Muscle of arm (tissue), 12 donors: Measurements from ENCODE around the gene ATP1A2. TPM values are rescaled to one million over a fixed set of nuclear protein-coding genes. Genes with fewer than 3 reads are reported as not detected.
A peak's percentile ranks its signal among the peaks of the same experiment; 100 is the strongest.

Experiments used
- DNase-seq: peaks from one replicate; pipeline ENCODE4 v3.0.0-alpha.2; 2013
- polyA plus RNA-seq, 12 donors: library from polyadenylated mRNA; unstranded; fragments of 120-200 nt; gene quantifications; one replicate each; pipeline ENCODE4 v1.2.1, GENCODE V29; 2013; ENCODE audit not compliant: insufficient read length in 12 of 12

Gene ATP1A2
- polyA plus RNA-seq, 12 donors, result 39.9 to 116 (median 88.9) TPM; not detected in 1

DNA sequence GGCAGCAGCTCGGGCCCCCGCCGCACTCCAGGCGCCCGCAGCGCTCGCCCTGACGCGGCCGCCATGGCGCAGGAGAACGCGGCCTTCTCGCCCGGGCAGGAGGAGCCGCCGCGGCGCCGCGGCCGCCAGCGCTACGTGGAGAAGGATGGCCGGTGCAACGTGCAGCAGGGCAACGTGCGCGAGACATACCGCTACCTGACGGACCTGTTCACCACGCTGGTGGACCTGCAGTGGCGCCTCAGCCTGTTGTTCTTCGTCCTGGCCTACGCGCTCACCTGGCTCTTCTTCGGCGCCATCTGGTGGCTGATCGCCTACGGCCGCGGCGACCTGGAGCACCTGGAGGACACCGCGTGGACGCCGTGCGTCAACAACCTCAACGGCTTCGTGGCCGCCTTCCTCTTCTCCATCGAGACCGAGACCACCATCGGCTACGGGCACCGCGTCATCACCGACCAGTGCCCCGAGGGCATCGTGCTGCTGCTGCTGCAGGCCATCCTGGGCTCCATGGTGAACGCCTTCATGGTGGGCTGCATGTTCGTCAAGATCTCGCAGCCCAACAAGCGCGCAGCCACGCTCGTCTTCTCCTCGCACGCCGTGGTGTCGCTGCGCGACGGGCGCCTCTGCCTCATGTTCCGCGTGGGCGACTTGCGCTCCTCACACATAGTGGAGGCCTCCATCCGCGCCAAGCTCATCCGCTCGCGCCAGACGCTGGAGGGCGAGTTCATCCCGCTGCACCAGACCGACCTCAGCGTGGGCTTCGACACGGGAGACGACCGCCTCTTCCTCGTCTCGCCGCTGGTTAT lies 31.4 kb upstream of the ATP1A2 start:
- DNase-seq, result peak; percentile 65

DNA sequence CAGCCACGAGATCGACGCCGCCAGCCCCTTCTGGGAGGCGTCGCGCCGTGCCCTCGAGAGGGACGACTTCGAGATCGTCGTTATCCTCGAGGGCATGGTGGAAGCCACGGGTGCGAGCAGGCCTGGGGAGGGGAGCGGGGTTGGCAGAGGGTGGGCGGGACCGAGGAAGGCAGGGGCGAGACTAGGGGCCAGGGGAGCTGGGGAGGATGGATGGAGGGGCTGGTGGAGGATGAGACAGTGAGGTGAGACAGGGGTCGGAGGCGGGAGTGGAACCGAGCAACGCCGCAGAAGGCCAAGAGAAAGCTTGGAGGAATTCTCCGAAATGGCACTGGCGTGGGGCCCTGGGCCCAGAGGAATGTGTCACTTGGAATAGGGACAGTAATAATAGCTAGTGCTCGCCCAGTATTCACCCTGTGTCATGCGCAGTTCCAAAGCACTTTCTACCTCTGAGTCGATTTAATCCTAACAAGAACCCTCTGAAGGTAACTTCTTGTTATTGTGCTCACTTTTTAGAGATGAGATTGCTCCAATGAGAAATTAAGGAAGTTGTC lies 30.7 kb upstream of the ATP1A2 start:
- no peak for DNase-seq

DNA sequence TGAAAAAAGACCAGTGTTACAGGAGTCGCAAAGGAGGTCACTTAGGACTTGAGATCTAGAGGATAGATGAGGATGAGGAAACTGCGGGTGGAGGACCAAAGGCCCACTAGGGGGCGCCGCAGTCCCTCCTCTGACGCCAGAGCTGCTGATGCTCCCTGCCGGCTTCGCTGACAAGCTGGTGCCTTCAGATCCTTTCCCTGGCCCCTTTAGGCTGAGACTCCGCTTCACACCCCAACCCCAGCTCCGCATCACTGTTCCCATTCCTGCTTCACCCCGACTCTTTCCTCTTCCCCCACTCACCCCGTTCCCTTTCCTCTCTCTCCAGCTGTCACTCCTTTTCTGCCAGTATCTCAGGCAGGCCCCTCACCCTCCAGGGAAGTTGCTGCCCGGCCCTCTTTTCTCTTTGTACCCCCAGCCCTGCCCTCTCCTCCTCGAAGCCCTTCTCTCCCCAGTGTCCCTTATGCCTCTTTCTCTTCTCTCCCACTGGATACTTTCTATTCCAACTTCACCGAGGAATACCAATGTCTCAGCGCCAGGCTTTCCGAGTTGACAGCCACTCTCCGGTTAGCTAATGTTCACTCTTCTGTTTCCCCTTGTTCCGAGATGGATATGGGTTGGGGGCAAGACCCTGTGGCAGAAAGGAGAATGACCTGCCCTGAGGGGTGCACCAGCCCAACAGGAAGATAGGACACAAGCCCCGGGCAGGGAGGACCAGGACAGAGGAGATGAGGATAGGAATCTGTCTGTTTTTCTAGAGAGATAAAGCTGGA lies 29.7 kb upstream of the ATP1A2 start:
- peak; percentile 82 for DNase-seq

DNA sequence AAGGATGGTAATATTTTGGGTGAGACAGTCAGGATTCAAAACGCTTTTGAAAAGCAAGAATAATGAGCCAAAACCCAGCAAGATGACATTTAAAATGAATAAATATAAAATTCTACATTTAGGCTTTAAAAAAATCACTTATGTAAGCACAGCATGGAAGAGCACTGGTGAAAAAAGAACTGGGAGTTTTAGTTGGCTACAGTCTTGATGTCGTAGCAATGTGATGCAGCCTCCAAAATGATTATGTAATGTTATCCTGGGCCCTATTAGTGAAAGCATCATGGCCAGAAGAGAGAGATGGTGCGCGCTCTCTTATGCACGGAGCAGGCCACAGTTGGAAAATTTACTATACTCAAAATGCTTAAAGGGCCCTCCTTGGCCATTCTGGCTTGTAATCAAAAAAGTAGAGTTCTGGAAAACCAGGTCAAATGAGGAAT lies 29.1 kb upstream of the ATP1A2 start:
- DNase-seq, result peak; percentile 83

DNA sequence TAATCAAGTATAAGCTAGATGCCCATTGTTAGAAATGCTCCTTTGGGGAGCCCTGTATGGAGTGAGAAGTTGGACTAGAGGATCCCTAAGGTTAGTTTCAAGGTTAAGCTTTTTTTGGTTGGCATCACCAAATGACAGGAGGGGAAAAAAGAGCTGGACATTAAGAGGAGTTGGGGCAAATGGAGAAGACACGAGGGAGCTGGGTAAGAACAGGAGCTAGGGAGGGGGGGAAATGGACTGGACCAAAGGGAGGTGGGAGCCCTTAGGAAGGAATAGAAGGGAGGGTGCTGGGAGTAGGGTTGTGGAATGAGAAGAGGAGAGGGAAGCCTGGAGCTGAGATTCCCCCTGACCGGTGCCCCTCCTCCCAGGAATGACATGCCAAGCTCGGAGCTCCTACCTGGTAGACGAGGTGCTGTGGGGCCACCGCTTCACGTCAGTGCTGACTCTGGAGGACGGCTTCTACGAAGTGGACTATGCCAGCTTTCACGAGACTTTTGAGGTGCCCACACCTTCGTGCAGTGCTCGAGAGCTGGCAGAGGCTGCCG lies 28.4 kb upstream of the ATP1A2 start:
- no peak for DNase-seq

DNA sequence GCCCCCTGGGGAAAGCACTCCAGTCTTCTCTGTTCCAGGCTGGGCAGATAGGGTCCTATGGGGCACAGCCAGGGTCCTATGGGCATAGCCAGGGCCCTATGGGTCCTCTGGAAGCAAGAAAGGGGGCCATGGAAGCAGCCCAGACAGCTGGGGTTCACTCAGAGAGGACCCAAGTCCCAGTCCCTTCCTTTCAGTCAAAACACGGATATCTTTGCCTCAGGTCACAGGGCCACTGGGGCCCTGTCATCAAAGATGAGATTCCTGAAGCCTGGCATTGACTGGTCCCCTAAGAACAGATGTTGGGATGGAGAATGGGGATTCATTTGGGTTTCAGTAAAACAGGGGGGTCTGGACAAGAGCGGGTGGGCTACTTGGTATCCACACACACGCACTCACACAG lies 25.7 kb upstream of the ATP1A2 start:
- no peak for DNase-seq

DNA sequence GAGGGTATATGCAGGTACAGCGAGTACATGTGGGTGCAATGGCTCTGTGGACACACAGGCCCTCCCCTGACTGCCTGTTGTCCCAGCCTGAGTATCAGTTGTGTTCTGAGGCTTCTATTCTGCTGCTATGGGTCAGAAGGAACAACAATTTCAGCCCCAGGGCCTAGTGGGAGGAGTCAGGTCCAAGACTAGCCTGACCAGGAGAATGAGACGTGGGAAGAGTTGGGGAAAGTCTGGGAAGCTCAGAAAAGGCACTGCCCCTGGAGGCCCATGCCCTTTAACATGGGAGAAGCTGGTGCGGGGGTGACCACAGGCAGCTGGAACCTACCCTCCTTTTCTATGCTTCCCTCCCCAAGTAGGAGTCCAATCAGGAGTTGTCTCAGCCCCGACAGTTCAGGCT lies 24.8 kb upstream of the ATP1A2 start:
- DNase-seq, result no peak

DNA sequence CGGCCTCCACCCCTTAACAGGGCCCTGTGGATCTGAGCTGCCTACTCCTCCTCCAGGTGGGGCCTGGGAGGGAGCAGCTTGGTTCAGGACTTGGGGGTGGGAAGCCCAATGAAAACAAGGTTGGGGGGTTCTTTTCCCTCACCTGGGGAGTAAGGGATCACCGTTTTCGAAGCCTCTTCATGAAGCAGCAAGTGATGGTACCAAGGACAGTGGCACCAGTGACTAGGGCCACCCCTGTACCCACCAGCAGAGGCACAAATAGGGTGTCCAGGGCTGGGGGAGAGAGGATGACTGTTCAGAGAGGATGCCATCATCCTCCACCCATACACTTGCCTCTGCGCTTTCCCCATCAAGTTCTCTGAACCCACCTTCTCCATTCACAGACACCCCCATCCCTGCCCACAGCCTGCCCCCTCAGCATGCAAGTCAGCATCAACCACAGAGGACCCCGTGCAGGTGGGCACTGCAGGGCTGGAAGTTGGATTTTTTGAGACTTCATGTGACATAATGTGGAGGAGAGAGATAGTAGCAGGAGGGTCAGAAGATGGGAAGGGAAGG lies 23.8 kb upstream of the ATP1A2 start:
- no peak for DNase-seq

DNA sequence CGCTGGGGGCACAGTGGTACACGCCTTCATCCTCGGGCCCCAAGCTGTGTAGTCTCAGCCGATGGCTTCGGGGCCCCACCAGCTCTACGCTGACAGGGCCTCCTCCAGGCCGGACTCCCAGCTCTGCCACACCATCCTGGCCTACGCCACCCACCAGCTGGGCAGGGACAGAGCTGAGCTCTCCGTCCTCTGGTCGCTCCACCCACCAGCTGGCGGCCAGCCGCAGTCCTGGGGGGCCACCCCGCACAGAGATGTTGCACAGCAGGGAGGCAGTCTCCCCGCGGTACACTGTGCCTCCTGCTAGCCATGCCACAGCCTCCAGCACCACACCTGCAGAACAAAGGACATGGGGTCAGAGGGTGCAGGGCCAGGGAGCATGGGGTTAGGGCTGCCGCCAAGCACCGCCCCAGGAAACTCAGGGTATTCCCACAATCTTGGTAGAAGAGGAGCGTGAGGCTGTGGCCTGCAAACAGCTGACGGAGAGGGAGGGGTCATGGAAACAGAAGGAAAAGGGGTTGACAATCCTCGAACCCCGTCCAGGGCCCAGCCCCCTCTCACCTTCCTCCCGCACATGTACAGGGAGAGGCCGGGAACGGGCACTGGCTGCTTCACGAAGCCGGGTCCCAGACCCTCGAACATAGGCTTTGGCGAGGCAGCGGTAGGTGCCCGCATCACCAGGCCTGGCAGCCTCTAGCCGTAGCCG lies 23.0 kb upstream of the ATP1A2 start:
- DNase-seq, result no peak

DNA sequence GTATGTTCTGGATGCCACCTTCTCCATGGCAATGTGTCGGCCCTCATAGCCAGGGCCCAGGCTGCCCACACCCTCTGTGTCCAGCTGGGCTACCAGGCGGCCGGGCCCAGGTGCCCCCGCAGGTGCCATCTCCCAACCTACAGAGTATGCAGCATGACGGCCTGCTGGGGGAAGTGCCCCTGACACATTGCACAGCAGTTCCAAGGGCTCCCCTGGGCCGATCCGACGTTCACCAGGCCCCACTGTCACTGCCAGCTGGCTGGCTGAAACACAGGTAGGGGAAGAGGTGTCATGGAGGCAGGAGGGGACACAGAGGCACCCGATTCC lies 22.5 kb upstream of the ATP1A2 start:
- DNase-seq, result no peak

DNA sequence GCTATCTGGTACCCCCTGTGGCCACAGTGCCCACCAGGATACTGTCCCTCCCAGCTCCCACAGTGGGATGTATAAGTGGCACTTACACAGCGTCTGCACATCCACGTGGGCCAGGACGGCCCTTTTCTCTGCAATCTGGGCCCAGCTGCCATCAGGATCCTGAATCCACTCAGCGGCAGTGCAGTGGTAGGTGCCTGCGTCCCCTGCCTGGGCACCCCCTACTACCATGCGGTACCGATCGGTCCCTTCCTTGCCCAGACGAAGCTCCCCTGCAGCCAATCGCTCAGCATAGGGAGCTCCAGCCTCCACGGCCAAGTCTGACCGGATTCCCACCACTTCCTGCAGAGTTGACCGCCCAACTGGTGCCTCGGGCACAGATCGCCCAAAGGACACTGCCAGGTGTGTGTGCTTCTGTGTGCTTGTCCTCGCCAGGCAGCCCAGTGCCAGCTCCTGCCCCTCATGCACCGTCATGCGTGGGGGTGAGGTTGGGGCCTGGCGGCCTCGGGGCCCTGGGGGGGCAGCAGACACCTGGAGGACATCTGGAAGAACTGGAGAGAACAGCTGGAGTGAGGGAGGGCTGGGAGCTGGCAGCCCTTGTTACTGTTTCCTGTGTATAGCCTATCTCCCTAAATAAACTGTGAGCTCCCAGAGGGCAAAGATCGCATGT lies 21.8 kb upstream of the ATP1A2 start:
- no peak for DNase-seq

DNA sequence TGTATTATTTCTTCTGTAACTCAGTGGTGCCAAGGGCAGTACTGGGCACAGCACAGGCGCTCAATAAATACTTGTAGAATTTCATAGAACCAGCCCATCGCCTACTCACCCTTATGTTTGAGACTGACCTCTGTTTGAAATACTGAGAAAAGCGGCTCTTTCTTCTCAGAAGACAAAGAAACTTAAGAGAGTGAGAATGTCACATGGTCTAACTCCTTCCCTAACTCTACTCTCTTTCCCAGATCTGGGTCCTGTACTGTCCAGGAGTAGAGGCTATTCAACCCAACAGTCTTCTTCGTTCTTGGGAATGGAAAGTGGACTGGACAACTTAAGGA lies 21.3 kb upstream of the ATP1A2 start:
- no peak for DNase-seq

DNA sequence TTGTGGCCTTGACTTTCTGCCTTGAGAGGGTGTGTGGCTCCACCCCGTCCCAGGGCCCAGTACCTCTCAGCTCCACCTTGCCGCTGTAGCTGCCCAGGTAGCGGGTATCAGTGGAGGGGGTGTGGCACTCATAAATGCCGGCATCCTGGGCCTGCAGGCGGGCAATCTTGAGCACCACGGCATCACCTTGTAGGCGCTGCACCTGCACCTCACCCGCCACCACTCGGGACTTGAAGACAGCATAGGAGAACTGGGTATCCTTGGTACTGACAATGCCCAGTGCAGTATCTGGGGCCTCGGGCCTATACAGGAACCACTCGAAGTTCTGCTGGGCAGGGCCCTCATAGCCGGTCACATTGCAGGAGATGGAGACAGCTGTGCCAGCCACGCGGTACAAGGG lies 20.8 kb upstream of the ATP1A2 start:
- DNase-seq, result no peak

DNA sequence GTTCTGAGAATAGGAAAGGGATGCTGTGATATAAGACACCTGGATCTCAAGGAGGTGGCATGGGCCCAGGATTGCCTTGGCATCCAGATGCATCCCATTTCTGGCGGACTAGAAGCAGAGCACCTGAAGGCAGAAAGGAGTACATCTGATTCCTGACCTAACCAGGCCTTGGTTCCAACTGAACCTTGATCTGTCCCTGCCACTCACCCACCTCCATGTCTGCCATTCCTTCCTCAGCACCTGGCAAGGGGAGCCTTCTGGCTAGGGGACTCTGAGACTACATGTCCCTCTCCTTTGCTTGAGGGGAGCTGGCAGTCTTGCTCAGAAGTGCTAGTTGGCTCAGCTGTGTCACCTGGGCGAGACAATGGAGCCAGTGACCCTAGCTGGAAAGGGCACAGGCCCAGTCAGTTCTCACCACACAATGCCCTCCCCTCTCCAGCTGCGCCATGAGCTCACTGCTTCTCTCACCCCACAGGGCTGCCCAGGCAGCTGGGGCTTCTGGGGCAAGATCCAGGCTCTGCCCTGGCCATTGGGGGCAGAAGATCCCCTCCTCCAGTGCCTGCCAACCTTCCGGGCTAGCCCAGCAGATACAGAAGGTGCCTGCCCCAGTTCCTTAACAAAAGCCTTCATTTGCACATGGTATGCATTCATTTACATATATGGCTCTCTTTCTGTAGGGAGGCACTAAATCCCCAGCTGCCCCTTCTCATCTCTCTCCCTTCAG lies 20.0 kb upstream of the ATP1A2 start:
- DNase-seq, result no peak

DNA sequence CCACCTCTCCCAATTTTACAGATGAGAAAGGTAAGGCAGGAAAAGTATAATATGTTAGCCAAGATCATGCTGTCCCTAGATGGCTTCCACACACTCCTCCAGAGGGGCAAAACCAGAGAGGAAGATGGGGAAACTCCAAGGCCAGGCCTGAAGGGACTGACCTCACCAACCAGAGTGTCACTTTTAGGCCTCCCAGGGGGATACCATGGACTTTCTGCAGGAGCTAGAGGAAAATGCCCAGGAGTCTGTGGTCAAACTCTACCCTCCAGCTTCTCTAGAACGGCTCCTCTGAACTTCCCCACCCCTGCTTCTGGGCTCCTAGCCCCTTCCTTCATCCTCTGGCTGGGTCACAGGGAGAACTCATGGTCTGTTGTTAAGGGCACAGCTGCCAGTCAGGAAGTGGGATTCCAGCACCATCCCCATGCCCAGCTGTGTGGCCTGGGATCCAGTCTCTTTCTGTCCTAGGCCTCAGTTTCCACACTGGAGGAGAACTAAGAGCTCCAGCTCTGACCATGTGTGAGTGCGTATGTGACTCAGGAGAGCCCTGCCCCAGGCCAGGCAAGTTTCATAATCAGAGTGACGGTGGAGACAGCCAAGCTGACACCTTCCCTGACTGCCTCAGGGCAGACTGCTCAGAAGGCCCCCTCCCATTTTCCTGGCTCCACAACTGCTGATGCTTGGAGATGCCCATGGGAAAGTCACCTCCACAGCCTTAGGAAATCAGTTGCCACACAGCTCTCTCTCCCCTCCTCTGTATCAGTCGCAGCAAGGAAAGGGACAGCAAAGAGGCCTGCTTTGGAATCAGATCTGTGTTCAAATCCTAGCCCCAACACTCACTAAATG lies 19.1 kb upstream of the ATP1A2 start:
- no peak for DNase-seq

DNA sequence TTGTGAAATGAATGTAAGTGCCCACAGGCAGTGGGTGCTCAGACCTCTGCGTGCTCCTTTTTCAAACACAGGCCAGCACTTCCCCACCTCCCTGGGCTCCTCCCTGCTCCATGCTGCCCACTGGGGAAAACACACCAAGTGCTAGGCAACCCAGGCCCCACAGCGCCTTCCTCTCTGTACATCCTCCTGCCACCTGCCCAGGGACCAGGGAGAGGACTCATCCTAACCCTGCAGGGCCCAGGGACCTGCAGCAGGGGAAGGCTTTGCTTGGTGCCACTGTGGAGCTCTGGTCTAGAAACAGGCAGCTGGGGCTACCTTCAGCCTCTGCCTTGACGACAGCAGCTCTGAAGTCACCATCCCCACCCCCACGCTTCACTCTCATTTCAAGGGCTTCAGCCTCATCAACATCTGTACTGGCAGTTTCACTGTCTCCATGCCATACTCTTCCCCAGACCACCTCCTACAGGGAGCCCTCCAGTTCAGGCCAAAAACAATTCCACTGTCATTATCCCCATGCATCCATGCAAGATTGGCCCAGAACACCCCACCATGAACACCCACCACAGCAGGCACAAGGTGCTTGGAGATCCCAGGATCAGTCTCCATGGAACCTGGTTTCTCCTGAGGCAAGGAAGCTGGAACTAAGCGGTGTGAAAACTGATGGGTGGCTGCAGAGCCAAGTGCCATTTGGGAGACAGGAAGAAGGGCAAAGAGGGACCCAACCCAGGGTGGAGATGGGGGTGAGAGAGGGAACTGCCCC lies 18.2 kb upstream of the ATP1A2 start:
- DNase-seq, result no peak

DNA sequence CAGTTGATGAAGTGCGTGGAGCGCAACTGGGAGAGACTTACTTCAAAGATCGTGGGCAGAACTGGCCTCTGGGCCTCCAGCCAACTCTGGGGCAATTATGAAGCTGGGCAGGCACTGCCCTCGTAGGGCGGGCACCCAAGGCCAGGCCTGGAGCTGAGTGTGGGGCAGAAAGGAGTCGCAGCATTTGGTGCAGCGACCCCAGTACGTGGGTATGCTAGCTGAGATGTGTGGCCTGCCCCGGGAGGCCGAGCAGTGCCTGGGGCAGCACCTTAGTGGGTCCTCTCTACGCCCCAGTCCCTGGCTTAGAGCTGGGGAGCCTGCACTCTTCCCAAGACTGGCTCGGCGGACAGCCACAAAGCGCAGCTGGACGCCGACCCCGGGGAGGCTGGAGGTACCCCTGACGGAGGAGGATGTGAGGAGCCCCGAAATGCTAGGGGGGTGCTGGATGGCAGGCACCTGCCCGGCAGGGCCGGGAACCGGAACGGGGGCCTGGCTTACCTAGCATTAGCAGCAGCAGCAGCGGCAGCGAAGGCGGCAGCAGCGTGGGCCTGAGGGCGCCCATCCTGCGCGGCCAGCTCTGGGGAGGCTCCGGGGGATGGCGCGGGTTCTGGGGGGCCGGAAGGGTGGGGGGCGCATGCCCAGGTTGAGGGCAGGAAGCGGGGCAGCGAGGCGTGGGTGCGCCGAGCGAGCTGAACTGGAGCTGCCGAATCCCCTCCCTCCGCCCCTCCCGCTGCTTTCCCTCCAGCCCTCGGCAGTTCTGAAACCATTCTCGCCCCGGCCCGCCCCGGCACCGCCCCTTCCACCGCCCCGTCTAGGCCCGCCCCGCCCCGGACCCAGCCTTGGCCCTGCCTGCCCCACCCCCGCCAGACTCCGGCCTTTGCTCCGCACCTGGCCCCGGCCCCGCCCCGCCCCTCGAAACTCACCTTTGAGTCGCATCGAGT lies 17.4 kb upstream of the ATP1A2 start, which contains the start of gene IGSF8:
Gene IGSF8, minus strand, starts transcription at position 709 of the 941 bp plus-strand sequence. Its CDS starts 147 bp downstream, at position 562.
- DNase-seq, result peak; percentile 86
